Measurements from ENCODE around the gene EFCAB6.

EFCAB6 gene

GRCh38 chr22:43497956-43498855, 313.9 kb downstream of the EFCAB6 start:
- no peak for DNase-seq

GRCh38 chr22:43493297-43493696, 318.8 kb downstream of the EFCAB6 start:
- no peak for DNase-seq

GRCh38 chr22:43491737-43492136, 320.4 kb downstream of the EFCAB6 start:
- no peak for DNase-seq

DNA sequence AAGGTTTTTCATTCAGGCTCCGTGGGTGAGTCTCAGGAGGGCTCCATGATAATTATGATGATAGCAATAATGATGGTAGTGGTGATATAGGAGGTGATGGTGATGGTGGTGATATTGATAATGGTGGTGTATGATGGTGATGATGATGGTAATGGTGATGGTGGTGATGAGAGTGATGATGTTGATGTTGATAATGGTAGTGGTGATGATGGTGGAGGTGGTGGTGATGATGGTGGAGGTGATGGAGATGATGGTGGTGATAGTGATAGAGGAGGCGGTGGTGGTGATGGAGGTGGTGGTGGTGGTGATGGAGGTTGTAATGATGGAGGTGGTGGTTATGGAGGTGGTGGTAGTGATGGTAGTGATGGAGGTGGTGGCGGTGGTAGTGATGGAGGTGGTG, 320.9 kb downstream of the EFCAB6 start:
- no peak for DNase-seq

DNA sequence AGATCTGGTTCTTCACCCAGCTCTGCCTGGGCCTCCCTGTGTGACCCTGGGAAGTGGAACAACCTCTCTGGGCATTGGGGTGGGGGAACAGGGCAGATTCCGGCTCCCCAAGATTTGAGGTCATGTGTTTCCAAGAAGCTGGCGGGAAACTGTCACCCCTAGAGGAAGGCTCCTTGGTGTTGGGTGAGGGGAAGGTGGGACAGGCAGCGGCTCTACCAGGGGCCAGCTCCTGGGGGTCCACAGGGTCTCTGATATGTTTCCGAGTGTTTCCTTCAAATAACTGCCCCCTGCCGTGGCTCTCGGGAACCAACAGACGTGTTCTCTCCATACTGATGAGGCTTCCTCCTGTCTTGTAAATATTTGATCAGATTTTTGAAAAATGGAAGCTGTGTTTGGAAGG, 321.8 kb downstream of the EFCAB6 start:
- no peak for DNase-seq

DNA sequence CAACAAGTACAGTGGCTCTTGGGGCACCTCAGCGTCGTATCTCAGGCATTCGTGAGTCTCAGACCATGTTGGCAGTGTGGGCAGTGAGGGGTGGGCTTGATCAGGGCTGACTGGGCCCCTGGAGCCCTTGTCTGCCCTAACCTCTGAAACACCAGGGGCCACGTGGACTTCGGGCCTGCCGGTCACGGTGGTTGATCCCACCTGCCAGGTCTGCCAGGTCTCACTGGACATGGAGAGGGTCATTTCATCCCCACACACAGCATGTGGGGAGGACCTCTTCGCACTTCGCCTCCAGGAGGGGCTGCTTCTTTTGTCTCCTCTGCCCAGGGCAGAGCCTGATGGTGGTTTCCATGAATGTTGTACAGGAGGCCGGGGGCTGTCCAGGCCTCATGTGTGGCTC, 323.2 kb downstream of the EFCAB6 start:
- DNase-seq = no peak

GRCh38 chr22:43488031-43488866, 323.9 kb downstream of the EFCAB6 start:
- no peak for DNase-seq

GRCh38 chr22:43487311-43488030, 324.6 kb downstream of the EFCAB6 start:
- no peak for DNase-seq

DNA sequence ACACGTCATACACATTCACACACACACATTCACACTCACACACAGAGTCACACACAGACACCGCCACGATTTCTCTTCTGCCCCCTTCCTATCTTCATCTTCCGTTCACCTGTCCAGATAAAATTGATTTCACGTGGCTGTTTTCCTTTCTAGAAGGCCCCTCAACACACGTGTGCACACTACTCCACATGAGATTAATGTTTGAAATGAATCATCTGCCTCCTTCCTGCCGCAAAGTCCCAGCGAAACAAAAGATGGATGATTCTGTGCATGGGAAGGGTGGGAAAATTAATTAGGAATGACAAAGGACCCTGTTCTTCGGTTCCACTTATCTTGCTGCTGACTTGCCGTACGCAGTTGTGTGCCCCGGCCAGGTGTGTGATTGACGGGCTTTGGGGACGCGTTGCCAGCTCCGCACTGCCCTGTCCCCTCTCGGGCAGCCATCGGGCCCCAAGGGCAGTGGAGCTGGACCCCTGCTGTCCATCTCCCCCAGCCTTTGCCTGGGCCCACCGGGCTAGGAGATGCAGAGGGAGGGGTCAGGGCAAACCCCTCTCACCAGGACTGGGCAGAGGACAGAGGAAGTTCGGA, 326.5 kb downstream of the EFCAB6 start:
- no peak for DNase-seq

DNA sequence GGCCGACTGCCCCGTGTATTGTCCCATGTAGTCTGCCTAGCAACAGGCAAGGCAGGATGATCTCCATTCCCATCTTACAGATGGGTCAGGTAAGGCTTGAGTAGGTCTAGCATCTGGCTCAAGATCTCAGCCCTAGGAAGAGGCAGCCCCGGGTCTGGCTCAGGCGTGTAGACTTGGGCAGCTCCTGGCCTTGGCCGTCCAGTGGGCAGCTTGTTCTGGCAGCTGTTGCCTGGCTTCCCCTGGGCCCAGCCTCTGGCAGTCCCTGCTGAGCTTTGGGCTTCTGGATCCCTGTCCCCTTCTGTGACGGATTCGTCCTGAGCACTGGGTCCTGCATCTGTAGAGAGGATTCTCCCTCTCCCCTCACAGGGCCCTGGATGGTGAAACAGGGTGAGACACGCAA, 327.9 kb downstream of the EFCAB6 start:
- no peak for DNase-seq

DNA sequence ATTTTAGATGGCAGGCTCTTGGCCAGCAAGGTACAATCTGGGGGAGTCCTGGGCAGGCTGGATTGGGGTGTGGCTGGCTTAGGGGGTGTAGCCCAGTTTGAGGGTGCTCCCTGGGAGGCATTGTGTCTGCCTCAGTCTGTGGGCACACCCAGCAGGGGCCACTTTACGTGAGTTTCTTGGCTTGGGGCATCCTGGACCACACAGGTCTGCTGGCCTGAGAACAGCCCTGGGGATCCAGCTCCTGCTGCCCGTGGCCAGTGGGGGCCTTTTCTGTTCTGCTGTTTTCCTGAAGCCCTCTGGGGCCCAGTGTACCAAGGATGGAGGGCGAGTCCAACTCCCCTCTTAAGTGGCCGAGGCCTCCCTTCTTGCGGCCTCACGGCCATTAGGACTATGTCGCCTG, 328.4 kb downstream of the EFCAB6 start:
- DNase-seq = no peak

DNA sequence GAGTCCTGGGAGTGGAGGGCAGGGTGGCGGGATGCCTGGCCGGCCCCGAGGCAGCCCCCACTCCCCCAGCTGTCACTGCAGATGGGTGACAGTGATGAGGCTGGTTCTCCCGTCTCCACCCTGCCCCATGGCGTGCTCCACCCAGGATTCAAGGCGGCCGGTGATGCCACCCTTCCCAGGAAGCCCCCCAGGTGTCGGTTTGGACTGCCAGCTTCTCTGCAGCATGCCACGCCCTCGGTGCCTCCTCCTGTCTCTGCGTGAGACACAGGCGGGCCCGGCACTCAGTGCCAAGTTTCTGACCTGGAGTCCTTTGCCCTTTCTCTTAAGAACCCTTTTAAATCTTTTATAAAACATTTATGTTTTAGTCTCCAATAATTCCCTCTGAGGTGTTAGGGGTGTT, 328.8 kb downstream of the EFCAB6 start:
- no peak for DNase-seq

DNA sequence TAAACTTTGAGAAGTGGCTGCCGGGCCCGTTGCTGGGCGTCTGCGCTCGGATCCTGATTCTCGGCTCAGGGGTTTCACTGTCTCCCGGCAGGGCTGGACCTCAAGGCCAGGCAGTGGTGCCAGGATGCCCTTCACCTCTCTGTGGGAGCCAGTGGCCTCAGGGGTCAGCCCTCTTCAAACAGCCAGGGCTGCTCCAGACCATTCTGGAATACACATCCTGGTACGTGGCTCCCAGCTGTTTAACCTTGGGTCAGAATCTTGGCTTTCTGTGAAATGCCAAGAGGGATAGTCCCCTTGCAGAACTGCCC, 329.8 kb downstream of the EFCAB6 start:
- DNase-seq = no peak

DNA sequence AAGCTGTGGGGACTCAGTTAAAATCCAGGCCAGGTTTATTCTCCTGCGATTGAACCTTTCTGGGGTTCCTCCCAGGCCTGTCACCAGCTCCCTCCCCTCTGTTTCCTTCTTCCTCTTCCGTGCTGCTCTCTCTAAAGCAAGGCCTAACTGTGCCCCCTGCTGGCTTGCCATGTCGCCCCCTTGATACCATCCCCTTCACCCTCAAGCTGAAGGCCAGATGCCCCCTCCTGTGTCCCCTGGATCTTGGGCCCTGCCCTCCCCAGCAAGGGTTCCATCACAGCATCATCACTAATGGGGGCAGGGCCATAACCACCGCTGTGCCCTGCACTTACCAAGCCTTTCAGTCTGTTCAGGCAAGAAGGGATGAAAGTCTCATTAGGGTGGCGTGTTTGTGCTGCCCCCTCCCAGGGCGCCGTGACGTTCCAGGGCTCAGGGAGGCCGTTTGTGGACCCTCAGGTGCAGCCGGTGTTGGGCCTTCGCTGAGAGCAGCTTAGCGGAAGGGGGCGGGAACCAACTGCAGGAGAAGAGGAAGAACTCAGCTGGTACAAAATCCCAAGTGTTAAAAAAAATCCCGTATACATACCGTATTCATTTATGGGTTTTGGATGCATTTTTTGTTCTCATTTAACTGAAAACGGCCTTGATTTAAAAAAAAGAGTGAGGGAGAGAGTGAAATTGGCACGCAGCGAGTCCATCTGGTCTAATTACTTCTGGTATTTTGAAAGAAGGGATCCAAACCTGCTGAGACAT, 330.4 kb downstream of the EFCAB6 start:
- DNase-seq = peak; percentile 35

GRCh38 chr22:43479962-43480361, 332.1 kb downstream of the EFCAB6 start:
- peak; percentile 10 for DNase-seq

DNA sequence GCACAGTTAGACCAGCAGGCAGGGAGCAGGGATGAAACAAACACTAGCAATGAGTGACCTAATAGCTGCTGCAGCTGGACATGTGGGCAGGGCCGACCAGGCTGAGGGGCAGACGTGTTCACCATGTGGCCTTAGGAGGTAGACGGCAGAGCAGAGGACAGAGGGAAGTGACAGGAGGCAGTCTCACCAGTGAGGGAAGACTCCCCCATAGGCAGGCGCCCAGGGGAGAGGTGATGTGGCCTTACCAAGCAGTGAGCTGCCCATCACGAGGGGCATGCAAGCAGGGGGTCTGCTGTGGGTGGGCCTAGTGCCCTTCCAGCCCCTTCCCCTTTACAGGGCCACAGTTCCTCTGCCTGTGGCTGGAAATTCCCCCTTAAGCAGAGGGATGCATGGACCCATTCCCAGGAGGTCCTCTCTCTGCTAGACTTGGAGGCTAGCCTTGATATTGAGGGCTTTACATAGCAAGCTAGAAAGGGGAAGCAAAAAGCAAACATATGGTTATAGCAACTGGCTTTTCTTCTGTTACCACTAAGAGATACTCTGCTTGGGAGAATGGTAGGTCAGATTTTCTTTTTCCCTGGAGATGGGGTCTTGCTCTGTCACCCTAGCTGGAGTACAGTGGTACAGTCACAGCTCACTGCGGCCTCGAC, 332.7 kb downstream of the EFCAB6 start:
- no peak for DNase-seq

Data from OCI-M1 (cell line).